Stimulated activated CD8-positive, alpha-beta memory T cell treated with anti-CD3 and anti-CD28 coated beads, Interleukin-7, amount 100 ng/mL, for 24 hours (primary cell): ENCODE measurements around the gene ZNF8.
"Not testable (repeated sequence)": the region's sequence is repeated elsewhere in the genome, so short reads cannot be mapped to it uniquely, and the experiment has no call there.

Experiments used
- DNase-seq: peaks from one replicate; pipeline ENCODE4 v3.0.0-alpha.2; 2020; ENCODE audit warnings: low read depth

ZNF8 gene

GRCh38 chr19:58336820-58337219 is 58.1 kb downstream of the ZNF8 start:
- DNase-seq = no peak

DNA sequence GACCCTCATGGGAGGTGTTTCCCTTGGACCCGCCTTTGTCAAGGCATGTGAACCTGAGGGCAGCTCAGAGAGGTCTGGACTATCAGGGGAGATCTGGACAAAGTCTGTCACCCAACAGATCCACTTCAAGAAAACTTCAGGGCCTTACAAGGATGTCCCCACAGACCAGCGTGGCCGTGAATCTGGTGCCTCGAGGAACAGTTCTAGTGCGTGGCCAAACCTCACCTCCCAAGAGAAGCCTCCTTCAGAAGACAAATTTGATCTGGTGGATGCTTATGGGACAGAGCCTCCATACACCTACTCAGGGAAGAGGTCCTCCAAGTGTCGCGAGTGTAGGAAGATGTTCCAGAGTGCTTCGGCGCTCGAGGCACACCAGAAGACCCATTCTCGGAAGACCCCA is 59.6 kb downstream of the ZNF8 start:
- no peak for DNase-seq

- no peak for DNase-seq
These were observed 60.2 kb downstream of the ZNF8 start for GRCh38 chr19:58338825-58339558.

- DNase-seq = no peak
These were observed 66.8 kb downstream of the ZNF8 start for GRCh38 chr19:58345558-58345957.

DNA sequence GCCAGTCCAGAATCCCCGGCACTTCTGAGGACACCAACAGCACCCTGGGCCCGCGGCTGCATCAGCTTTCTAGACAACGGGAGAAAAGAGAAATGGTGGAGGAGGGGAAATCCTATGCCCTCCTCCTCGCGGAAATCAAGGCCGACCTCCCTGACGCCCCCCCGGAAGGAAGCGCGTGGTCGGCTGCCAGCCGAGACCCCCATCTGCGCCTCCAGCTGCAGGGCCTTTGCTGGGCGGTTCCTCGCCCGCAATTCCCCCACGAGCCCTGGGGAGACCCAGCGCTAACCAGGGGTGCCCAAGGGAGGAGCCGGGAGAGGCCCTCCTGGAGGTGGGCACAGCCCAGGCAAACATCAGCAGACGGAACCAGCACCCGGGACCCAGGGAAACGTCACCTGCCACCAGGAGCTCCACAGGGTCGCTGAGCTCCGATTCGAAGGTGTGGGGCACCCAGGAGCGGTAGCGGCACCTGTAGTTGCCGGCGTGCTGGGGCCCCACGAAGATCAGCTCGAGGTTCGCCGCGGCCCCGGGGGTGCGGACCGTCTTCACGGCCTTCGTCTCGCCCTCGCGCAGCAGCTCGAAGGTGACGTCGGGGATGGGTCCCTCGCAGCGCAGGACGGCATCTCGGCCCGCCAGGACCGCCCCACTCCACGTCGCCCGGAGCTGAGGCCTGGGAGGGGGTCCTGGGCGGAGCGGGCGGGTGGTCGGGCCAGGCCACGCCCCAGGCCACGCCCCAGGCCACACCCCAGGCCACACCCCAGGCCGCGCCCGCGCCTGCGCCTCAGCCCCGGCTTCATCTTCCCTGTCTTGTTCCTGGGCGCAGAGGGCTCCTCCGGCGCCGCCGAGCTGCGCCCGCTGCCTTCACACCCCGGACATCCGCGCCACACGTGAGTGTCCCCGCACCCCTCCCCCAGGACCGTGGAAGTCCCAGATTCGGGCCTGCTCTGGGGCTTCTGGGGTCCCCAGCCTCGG is 68.5 kb downstream of the ZNF8 start:
- DNase-seq = no peak

DNA sequence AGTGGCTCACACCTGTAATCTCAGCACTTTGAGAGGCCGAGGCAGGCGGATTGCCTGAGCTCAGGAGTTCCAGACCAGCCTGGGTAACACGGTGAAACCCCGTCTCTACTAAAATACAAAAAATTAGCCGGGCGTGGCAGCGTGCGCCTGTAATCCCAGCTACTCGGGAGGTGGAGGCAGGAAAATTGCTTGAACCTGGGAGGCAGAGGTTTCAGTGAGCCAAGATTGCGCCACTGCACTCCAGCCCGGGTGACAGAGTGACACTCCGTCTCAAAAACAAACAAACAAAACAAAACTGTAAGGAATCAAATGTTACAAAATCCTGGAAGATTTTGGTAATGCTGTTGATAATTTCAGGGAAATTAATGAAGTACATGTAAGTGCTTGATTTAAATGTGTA is 69.3 kb downstream of the ZNF8 start:
- not testable (repeated sequence) for DNase-seq

- DNase-seq = no peak
These were observed 70.8 kb downstream of the ZNF8 start for GRCh38 chr19:58349590-58349989.

- DNase-seq = no peak
These were observed 71.5 kb downstream of the ZNF8 start for GRCh38 chr19:58350001-58350861.

- no peak for DNase-seq
These were observed 72.3 kb downstream of the ZNF8 start for GRCh38 chr19:58350871-58351557.

GRCh38 chr19:58351558-58351878 is 72.8 kb downstream of the ZNF8 start:
- DNase-seq = no peak

GRCh38 chr19:58351990-58352755 is 73.4 kb downstream of the ZNF8 start:
- no peak for DNase-seq
